Caco-2 (cell line): ENCODE results near the gene TCF20. TPM values are rescaled to one million over a fixed set of nuclear protein-coding genes. Genes with fewer than 3 reads are reported as not detected.

Experiments used
- BruUV-seq: library from RNA; stranded (reverse); fragments of 400-500 nt; replicated peaks from 2 replicates; lab custom pipeline; 2021; lab: Mats Ljungman, UMichigan
- CTCF ChIA-PET: fragments of 300-600 bp; sonication (Branson Sonifier 250); formaldehyde crosslinking; loops from one replicate; lab custom pipeline; 2022; ENCODE audit warnings: antibody characterized with exemption; lab: Charles Lee
- POLR2A ChIA-PET: fragments of 300-600 bp; sonication (Branson Sonifier 250); formaldehyde crosslinking; loops from one replicate; lab custom pipeline; 2022; ENCODE audit warnings: antibody characterized with exemption; lab: Charles Lee
- DNase-seq, 2 experiments: peaks; one replicate each; pipeline versions ENCODE4 v3.0.0 to v3.0.0-alpha.2; 2020 to 2022
- H3K27me3 ChIP-seq: replicated peaks from 2 replicates; pipeline ENCODE4 v1.6.0; 2011; ENCODE audit warnings: low read length; ENCODE audit not compliant: control insufficient read depth, insufficient read depth
- H3K36me3 ChIP-seq: 2 replicates; pipeline ENCODE4 v1.5.1; 2011; ENCODE audit warnings: low read length; ENCODE audit not compliant: control insufficient read depth, insufficient read depth
- H3K4me1 ChIP-seq: fragments of 250-450 bp; sonication (Bioruptor Pico); 2 replicates; pipeline ENCODE4 v1.5.1; 2020; ENCODE audit warnings: mild to moderate bottlenecking
- H3K4me3 ChIP-seq: 2 replicates; pipeline ENCODE4 v1.5.1; 2011; ENCODE audit warnings: low read depth, mild to moderate bottlenecking, control low read depth, low read length
- H3K9me3 ChIP-seq: fragments of 250-450 bp; sonication (Bioruptor Pico); 2 replicates; pipeline ENCODE4 v1.5.1; 2020; ENCODE audit warnings: mild to moderate bottlenecking, moderate library complexity
- H3K27ac Mint-ChIP-seq: one replicate; pipeline ENCODE4 v1.8.0; 2022; ENCODE audit warnings: mixed read lengths; ENCODE audit not compliant: unreplicated experiment
- H3K27me3 Mint-ChIP-seq: one replicate; pipeline ENCODE4 v1.8.0; 2022; ENCODE audit warnings: mixed read lengths; ENCODE audit not compliant: insufficient read depth, unreplicated experiment
- H3K36me3 Mint-ChIP-seq: one replicate; pipeline ENCODE4 v1.8.0; 2022; ENCODE audit warnings: mild to moderate bottlenecking, mixed read lengths; ENCODE audit not compliant: insufficient read depth, unreplicated experiment
- H3K4me1 Mint-ChIP-seq: one replicate; pipeline ENCODE4 v1.8.0; 2022; ENCODE audit warnings: low read depth, mixed read lengths; ENCODE audit not compliant: unreplicated experiment
- H3K4me3 Mint-ChIP-seq: one replicate; pipeline ENCODE4 v1.8.0; 2022; ENCODE audit warnings: mild to moderate bottlenecking, moderate library complexity, mixed read lengths; ENCODE audit not compliant: unreplicated experiment
- H3K9me3 Mint-ChIP-seq: one replicate; pipeline ENCODE4 v1.8.0; 2022; ENCODE audit warnings: mixed read lengths; ENCODE audit not compliant: unreplicated experiment
- CTCF ChIP-seq, 2 experiments: fragments of 200-600 bp in 1 of 2; IDR thresholded peaks; 1 replicate in 1 of 2; 2 replicates in 1 of 2; pipeline versions ENCODE4 v1.5.1 to v1.8.0; 2011 to 2022; ENCODE audit warnings: antibody characterized with exemption in 1 of 2, control low read depth in 1 of 2, inconsistent platforms in 1 of 2, low read depth in 1 of 2, low read length in 1 of 2, mild to moderate bottlenecking in 1 of 2, moderate library complexity in 1 of 2; ENCODE audit not compliant: insufficient read depth in 1 of 2, severe bottlenecking in 1 of 2, unreplicated experiment in 1 of 2
- intact Hi-C: fragments of 100-400 bp; cut with micrococcal nuclease; formaldehyde crosslinking; loops from one replicate; pipeline ENCODE4 v1.10.0; 2022; ENCODE audit not compliant: unreplicated experiment
- total RNA-seq: library from RNA; stranded (reverse); gene quantifications from 2 replicates; pipeline ENCODE4 v1.2.3, GENCODE V29; 2022

TCF20 gene
- total RNA-seq, 1 experiment from 2014 or later, result 82.7 TPM

- H3K4me1 Mint-ChIP-seq, result peaks cover 28% of the 10 kb centered on the region
- H3K27ac Mint-ChIP-seq, result no peak overlapping the region
- CTCF ChIA-PET, result no interaction called here
- no peaks in the 10 kb centered on the region for H3K9me3 ChIP-seq
- TF ChIP-seq CTCF (IDR thresholded peaks at IDR 0.05; ENCODE audit: insufficient read depth in 1 of 2, low read depth in 1 of 2, low read length in 1 of 2, severe bottlenecking in 1 of 2, unreplicated experiment in 1 of 2), result no peak
- no peak overlapping the region for H3K4me3 ChIP-seq
- 0 out of 2 replicates have a peak, but pooled peaks cover 2% of the 10 kb centered on the region for H3K36me3 ChIP-seq
- H3K4me1 ChIP-seq, result peaks cover 7% of the 10 kb centered on the region
- peaks cover 19% of the 10 kb centered on the region for H3K36me3 Mint-ChIP-seq
- intact Hi-C loops, result no loop called here
- no peaks in the 10 kb centered on the region for H3K9me3 Mint-ChIP-seq
- BruUV-seq, result no TSS peak
- no peaks in the 10 kb centered on the region for H3K27me3 ChIP-seq
- POLR2A ChIA-PET, result no interaction called here
- DNase-seq, result no peak
- no peak overlapping the region for H3K4me3 Mint-ChIP-seq
- H3K27me3 Mint-ChIP-seq, result no peaks in the 10 kb centered on the region
Measured at GRCh38 chr22:42227435-42227834, 43.0 kb downstream of the TCF20 start.

GRCh38 chr22:42225841-42226240 lies 44.6 kb downstream of the TCF20 start:
- Mint-ChIP-seq H3K27ac (no peak overlapping the region), H3K27me3 (no peaks in the 10 kb centered on the region), H3K4me3 (no peak overlapping the region), H3K4me1 (peaks cover 28% of the 10 kb centered on the region), H3K9me3 (no peaks in the 10 kb centered on the region), H3K36me3 (peaks cover 17% of the 10 kb centered on the region)
- H3K27me3 ChIP-seq, result no peaks in the 10 kb centered on the region
- 0 out of 2 replicates have a peak, but pooled peaks cover 2% of the 10 kb centered on the region for H3K36me3 ChIP-seq
- BruUV-seq, result no TSS peak
- DNase-seq, result no peak
- ChIA-PET CTCF (no interaction called here), POLR2A (no interaction called here)
- intact Hi-C loops, result no loop called here
- H3K9me3 ChIP-seq, result no peaks in the 10 kb centered on the region
- no peak for TF ChIP-seq CTCF (IDR thresholded peaks at IDR 0.05; ENCODE audit: insufficient read depth in 1 of 2, low read depth in 1 of 2, low read length in 1 of 2, severe bottlenecking in 1 of 2, unreplicated experiment in 1 of 2)
- H3K4me3 ChIP-seq, result no peak overlapping the region
- H3K4me1 ChIP-seq, result peaks cover 7% of the 10 kb centered on the region

GRCh38 chr22:42222140-42222539 lies 48.3 kb downstream of the TCF20 start:
- Histone ChIP-seq H3K36me3 (no peaks in the 10 kb centered on the region), H3K4me3 (no peak overlapping the region), H3K9me3 (no peaks in the 10 kb centered on the region), H3K27me3 (no peaks in the 10 kb centered on the region), H3K4me1 (peaks cover 7% of the 10 kb centered on the region)
- Mint-ChIP-seq H3K27me3 (no peaks in the 10 kb centered on the region), H3K27ac (no peak overlapping the region), H3K4me1 (peaks cover 4% of the 10 kb centered on the region), H3K4me3 (no peak overlapping the region), H3K36me3 (peaks cover 13% of the 10 kb centered on the region), H3K9me3 (no peaks in the 10 kb centered on the region)
- BruUV-seq, result no TSS peak
- ChIA-PET POLR2A (no interaction called here), CTCF (no interaction called here)
- TF ChIP-seq CTCF (IDR thresholded peaks at IDR 0.05; ENCODE audit: insufficient read depth in 1 of 2, low read depth in 1 of 2, low read length in 1 of 2, severe bottlenecking in 1 of 2, unreplicated experiment in 1 of 2), result no peak
- intact Hi-C loops, result no loop called here
- no peak for DNase-seq

Other genes starting within 250 kb of the TCF20 start
- 27.8 and 28.3 TPM in 2 replicates for gene NAGA, start 199.8 kb downstream of the TCF20 start, total RNA-seq
- gene PHETA2, start 196.4 kb downstream of the TCF20 start, total RNA-seq, result 19.7 and 19.8 TPM in 2 replicates
- gene SMDT1, start 191.0 kb downstream of the TCF20 start, total RNA-seq, result 65.7 and 68.6 TPM in 2 replicates
- 119 and 124 TPM in 2 replicates for gene NDUFA6, start 179.9 kb downstream of the TCF20 start, total RNA-seq
- gene CYP2D6, start 139.8 kb downstream of the TCF20 start, total RNA-seq, result 1.7 TPM in 2 replicates
- not detected in 2 replicates for gene NFAM1, start 161.8 kb upstream of the TCF20 start, total RNA-seq
- 72.2 and 75.2 TPM in 2 replicates for gene RRP7A, start 249.1 kb upstream of the TCF20 start, total RNA-seq